HG03442 (cell line): Measurements from ENCODE around the gene CHIT1.

Experiments used
- ATAC-seq: cut with Tn5 transposase; IDR thresholded peaks from one replicate; pipeline ENCODE4 v1.9.1; 2021; ENCODE audit warnings: mild to moderate bottlenecking, moderate library complexity; ENCODE audit not compliant: unreplicated experiment

Gene CHIT1

DNA sequence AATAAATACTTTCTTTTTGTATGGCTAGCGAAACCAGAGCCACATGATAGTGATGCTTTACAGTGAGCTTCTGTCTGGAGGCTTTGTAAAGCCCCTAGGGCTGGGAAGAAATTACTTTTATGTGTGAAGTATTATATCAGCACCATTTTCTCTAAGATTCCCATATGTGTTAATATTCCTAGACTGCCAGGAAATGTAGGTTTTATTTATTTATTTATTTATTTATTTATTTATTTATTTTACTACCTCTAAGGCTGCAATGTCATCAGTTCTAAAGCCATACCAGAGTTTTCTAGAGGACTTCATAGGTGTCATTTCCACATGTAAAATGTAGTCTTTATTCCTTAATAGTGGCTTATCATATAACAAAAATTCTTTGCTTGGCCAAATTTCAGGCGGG, 38.5 kb downstream of the CHIT1 start:
- ATAC-seq = no peak

DNA sequence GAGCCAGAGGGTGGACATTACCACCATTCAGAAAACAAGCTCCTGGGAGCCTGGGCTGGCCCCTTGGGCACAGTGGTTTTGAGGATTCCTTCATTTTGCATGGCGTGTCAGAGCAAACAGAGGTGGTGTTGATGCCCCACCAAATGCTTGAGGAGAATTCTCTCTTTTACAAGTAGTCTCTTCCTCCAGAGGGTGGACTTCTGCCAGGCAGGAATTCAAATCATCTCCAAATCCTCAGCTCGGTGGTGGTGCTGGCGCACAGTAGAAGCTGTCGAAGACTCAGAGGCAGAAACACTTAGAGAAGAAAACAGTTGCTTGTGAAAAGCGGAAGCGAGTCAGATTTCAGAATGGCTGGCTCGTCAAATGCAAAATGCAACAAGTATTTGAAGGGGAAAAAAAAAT, 39.5 kb downstream of the CHIT1 start:
- ATAC-seq = no peak

DNA sequence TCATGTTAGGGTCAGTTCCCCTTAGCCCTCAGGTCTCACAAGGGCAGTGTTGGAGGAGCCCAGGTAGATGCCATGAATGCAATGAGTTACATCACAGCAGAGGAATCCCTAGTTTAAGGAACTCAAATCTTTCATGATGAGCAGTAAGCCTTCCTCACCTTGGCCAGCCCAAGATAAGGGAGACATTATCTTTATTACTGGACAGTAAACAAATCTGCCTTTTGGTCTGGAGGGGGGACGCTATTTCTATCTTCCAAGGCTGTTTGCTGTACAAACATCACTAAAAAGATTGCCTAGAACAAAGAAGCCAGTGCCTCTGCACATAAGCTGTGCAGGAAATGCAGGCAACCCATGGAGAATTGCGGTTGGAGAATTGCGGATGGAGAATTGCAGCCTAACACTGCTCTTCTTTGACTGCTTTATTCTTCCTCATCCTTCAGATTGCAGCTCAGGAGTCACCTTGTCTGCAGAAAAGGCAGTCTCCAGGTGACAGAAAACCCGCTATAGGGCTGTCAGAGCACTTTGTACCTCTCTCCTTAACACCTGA, 40.7 kb downstream of the CHIT1 start:
- ATAC-seq = no peak

DNA sequence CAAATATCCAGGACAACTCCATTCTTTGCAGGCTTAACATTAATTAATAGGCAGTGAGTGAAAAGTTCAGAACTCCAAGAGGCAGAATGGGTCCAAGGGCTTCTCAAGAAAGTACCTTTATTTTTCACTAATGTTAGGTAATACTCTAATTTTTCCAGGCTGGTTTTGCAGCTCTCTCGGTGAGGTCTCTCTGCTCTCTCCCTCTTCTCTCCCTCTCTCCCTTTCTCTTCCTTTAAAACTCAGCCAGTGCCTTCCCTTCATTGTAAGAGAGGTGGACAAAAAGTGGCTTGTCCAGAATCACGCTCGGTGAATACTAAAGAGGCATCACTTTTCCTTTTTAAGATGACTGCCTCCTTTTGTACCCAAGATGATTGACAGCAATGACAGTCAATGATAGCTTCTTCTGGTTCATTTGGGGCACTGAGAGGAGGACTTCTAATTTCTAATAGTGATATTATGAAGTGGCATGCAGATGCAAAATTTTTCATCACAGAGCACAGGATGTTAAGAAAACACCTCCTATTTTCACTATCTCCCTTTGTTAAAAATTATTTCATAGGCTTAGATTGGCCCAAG, 41.7 kb downstream of the CHIT1 start:
- ATAC-seq = no peak

DNA sequence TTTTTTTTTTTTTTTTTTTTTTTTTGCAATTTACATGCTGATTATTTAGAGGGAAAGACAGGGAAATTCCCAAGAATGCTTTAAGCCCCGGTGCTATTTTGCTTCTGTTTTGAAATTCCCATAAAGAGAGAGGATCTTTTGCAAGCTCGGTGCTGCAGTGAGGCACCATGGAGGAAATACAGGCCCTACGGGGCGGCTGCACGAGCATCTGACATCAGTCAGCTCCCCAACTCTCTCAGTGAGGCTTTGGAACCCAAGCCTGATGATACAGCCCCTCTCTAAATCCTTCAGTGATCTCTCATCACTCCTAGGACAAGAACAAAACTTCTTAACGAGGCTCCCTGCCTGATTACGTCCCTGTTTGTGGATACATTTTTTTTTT, 42.2 kb downstream of the CHIT1 start:
- ATAC-seq = no peak

DNA sequence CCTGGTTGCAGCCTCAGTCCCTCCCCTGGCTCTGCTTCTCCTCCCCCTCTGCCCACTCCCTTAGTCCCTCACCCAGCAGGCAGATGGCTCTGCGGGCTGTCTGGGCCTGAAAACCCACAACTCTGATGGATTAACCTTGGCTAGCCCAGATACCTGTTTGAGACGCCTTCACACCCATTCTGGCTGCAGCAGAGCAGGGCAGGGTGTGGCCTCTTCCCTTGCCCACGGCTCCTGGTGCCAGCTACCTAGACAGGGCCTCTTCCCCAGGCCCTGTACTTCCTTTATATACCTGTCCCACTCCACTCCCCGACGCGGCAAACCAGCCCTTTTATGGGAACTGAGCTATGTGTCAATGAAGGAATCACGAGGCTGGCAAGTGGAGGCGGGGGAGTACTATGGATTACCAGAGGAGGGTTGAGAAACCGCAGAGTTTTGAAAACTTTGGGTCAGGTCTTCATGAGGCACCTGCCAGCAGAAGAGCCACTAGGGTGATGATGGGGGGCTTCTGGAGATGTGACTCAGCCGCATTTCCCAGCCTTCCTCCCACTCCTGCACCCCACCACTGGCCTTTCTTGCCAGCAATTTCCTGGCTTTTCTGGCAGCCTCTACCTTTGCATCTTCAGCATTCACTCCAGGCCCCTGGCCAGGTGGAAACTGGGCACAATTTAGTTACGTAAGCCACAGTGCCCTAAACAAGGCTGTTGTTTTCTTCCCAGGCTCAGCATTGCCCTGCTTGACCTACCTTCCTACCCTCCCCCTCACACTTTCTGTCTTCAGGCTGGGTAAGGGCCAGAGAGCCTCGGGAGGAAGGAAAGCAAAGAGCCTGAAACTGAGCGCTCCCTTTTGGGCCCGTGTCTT, 42.8 kb downstream of the CHIT1 start, which contains the start of gene CHI3L1:
Gene CHI3L1 (minus strand): TSS at position 259 of the 858 bp plus-strand sequence. CDS start 81 bp downstream, at position 178.
- ATAC-seq = no peak

DNA sequence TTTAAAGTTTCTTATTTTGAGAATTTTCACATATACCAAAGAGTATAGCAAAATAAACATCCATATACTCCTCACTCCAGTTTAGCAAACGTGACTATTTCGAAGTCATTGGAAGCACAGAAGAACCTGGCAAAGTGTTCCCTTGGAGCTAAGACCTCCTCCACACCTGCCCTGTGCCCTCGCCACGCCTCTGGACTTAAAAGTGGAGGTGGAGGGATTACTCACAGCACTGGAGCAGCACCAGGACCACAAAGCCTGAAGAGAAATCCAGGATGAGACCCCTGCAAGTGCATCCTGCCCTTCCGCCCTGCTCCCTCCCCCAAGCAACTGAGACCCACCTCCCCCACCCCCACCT, 43.4 kb downstream of the CHIT1 start:
- ATAC-seq = no peak

DNA sequence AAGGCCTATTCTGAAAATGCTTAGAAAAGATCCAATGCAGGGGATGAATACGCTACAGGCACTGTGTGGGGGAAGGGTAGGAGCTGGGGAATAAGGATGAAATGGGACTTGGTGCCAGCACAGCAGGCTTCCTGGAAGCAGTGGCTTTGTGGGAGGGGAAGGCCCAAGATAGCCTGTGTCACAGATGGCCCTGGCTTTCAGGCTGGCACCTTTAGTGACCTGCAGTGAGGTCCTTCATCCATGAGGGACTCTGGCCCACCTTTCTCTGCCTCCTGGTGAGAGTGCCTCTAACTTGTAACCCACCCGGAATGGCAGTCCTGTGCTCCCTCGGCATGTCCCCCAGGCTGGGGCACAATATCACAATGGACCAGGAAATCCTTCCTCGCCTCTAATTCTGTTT, 43.9 kb downstream of the CHIT1 start:
- ATAC-seq = no peak

DNA sequence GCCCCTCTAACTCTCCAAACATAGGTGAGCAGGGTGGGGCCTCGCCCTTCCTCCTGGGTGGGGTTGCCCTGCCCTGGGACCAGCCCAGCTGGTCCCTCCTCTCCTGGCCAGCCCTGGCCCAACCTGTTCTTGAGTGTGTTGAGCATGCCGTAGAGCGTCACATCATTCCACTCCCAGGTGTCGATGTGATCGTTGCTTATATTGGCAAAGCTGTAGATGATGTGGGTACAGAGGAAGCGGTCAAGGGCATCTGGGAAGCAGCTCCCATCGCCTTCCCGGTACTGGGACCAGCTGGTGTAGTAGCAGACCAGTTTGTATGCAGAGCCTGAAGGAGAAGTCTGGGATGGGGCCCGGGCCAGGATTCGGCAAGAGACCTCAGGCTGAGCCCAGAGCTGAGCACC, 44.4 kb downstream of the CHIT1 start:
- ATAC-seq = no peak

DNA sequence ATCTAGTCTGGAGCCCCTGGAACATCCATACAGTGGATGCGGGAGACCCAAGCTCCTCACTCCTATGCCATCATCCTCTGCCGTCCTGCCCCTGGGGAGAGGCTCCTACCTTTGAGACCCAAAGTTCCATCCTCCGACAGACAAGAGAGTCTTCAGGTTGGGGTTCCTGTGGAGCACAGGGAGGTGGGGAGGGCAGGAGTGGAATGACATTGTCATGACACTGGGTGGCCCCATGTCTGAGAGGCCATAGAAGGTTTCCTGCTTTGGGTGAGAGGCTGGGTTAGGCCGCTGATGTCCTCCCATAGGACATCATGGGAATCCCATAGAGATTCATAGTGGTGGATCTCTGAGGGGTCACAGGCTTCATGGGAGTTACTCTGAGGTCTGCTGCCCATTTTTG, 45.0 kb downstream of the CHIT1 start:
- ATAC-seq = no peak

DNA sequence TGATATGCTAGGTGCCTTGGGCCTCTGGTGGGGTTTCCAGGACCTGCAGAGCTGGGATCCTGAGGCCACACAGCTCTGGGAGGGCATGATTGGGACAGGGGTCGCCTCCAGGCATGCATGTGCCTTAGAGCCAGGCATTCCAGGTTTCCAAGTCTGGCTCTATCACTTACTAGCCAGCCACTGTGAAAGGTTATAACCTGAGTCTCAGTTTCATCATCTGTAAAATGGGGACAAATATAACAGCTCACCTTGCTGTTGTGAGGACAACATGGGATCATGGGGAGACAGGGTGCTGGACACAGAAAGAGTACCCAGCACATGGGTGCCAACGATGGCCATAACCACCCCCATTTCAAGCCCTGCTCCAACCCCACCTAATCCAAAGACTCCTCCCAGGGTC, 45.6 kb downstream of the CHIT1 start:
- no peak for ATAC-seq

DNA sequence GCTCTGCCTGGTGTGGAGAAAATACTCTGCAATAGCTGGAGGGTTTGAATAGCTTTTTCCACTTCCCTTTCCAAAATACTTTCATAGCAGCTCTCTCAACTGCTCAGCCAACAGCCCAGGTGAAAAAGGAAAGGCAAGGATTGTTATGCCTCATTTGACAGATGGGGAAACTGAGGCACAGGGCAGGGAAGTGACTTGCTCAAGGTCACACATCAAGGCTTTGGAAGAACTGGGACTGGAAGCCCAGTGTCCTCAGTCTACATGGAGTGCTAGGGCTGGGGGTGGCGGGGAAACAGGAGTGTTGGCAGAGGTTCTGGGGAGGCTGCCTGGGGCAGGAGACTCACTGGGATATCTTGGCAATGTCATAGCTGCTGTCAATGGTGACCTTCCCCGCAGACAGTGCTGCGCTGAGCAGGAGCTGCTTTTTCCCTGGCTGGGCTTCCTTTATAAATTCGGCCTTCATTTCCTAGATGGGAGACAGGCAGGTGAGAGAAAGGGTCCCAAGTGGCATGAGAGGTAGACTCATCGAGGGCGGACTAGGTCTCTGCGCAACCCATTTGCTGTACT, 47.0 kb downstream of the CHIT1 start:
- ATAC-seq = no peak

DNA sequence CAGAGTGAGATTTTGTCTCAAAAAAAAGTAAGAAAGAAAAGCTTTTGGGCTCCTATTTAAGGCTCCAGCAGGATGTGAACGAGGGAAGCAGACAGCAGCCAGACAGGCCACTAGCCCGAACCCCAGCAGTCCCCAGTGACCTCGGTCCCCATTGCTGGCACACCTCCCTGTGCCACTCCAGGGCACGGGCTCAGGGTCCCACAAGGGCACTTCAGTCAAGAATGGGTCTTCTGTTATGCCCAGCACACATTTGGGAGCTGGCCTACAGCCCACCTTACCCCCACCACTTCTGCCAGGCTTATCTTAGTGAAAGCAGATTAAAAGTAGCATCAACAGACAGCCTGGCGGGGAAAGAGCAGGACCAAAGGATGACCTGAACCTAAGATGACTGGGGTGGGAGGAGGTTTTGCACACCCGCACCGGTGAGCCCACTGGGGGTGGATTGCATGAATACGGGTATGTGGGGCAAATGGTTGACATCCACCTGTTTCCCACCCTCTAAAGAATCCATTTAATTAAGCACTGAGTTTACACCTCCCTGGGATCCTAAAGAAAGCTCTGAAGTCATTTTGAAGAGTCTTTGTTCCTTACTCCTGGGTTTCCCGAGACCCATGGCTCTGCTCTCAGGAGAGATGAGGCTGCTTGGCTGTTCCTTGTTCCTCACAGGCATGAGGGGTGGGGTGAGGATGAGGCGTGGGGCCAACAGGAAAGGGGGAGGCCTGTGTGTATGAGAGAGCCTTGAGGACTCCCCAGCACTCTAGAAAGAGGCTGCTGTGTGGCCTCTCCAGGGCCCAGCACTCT, 47.7 kb downstream of the CHIT1 start:
- ATAC-seq = no peak

DNA sequence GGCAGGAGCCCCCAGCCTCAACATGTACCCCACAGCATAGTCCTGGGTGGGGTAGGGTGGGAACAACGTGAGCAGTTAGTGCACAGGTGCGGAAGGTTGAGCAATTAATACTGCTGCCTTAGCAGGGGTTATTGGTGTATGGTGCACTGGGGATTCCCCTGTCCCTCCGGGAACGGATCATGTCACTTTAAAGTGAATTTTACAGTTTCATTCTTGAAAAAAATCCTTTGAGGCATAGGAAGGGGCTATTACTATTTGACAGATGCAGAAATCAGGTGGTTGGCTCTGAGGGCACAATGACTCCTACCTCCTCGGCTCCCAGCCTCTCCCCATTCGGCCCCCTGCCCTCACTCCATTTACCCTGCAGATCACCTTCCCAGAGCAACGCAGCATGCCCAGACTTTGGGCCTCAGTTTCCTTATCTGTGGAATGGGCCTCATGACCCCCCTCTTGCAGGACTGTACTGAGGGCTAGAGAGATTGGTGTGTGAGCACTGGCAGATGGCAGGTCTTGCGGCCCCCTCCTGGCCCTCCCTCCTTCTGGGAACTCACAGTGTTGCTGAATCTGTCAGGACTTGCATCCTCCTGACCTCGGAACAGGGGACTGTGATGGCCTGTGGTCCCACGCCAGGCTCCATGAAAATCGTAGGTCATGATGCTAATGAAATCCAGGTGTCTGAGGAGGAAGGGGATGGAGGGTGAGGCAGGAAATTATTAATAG, 48.7 kb downstream of the CHIT1 start:
- no peak for ATAC-seq

DNA sequence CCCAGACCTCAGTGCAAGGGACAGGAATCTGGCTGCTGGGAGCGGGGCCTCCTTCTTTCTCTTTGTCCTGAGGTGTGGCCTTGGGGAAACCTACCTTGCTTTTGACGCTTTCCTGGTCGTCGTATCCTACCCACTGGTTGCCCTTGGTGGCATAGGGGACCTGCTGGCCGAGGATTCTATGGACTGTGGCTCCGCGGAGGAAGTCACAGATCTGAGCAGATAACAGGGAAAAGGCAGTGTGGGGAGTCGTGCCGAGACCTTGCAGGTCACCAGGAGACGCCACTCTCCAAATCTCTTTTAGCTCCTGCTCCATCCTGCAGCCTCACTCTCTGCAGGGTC, 49.8 kb downstream of the CHIT1 start:
- ATAC-seq = no peak

DNA sequence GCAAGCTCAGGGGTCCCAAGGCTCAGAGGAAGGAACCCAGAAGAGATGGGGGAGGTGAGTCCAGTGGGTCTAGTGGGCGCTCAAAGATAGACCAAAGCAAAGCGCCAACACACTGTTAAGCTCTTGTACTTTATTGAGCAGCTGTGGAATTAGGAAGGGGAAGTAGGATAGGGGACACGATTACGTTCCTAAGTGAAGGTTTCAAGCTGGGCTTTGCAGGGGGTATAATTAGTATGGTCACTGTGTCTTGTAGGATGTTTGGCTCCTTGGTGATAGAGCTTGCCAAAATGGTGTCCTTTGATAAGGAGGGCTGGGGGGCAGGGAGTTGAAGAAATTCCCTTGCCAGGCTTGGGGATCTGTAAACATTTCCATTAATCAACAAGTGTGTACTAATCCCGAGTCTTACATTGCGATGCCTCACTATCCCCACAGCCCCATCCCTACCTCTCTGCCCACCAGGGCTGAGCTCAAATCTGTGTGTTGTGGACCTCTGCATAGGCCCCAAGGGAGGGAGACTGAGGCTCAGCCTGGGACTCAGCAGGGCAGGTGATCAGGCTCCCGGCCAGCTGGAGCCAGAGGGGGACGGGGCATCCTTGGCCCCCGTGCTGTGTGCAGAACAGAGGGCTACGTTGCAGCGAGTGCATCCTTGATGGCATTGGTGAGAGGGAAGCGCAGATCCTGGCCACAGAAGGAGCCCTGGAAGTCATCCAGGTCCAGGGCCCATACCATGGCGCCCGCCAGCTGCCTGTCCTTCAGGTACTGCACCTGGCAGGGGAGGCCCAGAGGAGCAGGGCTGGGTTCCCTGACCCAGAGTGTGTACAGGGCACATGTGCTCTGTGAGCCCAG, 50.4 kb downstream of the CHIT1 start:
- no peak for ATAC-seq

DNA sequence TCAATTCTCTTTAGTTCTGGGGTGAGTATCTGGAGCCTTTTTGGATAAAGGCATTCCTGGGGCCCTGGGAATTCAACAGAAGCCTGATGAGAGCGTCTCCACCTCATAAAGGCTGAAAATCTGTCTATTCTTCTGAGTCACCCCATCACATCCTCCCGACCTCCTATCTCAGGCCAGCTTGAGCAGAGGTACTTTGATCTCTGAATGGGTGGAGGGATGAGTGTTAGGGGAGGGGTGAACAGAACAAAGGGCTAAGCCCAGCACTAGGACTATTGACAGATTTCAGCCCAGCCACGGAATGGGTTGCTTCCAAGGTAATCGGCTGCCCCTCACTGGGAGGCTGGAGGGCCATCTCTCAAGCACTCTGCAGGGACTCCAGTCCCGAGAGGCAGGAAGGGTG, 51.4 kb downstream of the CHIT1 start:
- ATAC-seq = no peak

DNA sequence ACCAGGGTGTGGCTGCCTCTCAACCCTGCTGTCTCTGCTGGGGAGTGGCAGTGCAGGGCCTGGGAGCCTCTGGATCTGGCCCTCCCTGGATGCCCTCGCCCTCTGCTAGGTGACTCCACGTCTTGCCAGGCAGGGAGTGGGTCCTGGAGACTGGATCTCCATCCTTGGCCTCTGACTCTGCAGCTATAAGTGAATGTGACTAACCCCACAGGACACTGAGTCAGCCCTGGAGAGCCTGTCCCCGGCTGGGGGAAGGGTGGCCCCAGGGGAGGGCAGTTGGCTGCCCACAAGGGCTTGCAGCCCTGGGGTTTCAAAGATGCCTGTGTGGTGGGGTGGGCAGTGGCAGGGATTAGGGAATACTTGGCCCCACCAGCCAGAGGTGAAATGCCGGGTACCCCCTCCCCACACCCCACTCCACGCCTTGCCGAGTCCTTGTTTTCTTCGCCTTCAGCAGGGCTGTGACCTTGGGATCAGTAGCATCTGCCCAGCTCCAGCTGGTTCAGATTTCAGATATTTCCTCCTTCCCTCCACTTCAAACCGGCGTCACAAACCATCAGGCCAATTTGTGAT, 51.9 kb downstream of the CHIT1 start:
- ATAC-seq = no peak

DNA sequence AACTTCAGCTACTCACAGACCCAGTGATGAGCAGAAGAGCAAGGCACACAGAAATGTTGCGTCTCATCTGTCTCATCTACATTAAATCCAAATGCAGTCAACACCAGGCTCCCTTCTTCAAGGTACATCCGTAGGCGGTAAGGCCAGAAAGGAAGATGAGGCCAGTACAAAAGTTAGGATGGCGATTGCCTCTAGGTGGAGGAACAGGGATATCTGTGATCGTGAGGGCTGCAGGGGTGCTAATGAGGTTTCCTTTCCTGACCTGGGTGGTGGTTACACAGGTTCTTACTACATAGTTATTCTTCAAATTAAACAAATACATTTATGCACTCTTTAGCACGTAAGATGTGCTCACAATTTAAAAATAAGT, 52.5 kb downstream of the CHIT1 start:
- no peak for ATAC-seq
